ENCODE measurements around the gene ZNF296. TPM values are rescaled to one million over a fixed set of nuclear protein-coding genes. Genes with fewer than 3 reads are reported as not detected.
A peak's percentile ranks its signal among the peaks of the same experiment; 100 is the strongest.

Gene ZNF296
- total RNA-seq, 4 donors from 2014 or later: 2.1 to 5.5 (median 5.4) TPM; not detected in 1

DNA sequence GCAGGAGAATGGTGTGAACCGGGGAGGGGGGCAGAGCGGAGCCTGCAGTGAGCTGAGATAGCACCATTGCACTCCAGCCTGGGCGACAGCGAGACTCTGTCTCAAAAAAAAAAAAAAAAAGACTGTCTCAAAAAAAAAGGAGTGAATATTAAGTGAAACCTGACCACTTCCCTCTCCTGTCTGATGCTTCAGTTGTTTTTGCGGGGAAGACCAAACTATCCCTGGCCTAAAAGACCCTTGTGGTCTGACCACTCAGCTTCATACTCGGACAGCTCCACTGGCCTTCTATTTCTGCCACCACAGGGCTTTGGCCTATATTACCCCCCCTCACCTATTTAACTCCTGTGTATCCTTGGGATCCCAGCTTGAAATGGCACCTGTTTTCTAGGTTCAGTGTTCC lies 35.2 kb downstream of the ZNF296 start:
- H3K4me1 ChIP-seq: peaks cover 0 to 48% (median 19%) of the 10 kb centered on the region in 4 donors
- no peak overlapping the region for H3K4me3 ChIP-seq
- no peak for TF ChIP-seq POLR2A (IDR thresholded peaks at IDR 0.05)
- TF ChIP-seq, protein P1, sequence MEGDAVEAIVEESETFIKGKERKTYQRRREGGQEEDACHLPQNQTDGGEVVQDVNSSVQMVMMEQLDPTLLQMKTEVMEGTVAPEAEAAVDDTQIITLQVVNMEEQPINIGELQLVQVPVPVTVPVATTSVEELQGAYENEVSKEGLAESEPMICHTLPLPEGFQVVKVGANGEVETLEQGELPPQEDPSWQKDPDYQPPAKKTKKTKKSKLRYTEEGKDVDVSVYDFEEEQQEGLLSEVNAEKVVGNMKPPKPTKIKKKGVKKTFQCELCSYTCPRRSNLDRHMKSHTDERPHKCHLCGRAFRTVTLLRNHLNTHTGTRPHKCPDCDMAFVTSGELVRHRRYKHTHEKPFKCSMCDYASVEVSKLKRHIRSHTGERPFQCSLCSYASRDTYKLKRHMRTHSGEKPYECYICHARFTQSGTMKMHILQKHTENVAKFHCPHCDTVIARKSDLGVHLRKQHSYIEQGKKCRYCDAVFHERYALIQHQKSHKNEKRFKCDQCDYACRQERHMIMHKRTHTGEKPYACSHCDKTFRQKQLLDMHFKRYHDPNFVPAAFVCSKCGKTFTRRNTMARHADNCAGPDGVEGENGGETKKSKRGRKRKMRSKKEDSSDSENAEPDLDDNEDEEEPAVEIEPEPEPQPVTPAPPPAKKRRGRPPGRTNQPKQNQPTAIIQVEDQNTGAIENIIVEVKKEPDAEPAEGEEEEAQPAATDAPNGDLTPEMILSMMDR (IDR thresholded peaks at IDR 0.05): no peak
- no peak for DNase-seq
- H3K27me3 ChIP-seq: no peaks in the 10 kb centered on the region
- H3K9me3 ChIP-seq: no peaks in the 10 kb centered on the region
- peaks cover 0 to 58% (median 0%) of the 10 kb centered on the region in 3 donors for H3K36me3 ChIP-seq
- H3K27ac ChIP-seq: peak overlapping the region in 1 of 4 donors; percentile 55

DNA sequence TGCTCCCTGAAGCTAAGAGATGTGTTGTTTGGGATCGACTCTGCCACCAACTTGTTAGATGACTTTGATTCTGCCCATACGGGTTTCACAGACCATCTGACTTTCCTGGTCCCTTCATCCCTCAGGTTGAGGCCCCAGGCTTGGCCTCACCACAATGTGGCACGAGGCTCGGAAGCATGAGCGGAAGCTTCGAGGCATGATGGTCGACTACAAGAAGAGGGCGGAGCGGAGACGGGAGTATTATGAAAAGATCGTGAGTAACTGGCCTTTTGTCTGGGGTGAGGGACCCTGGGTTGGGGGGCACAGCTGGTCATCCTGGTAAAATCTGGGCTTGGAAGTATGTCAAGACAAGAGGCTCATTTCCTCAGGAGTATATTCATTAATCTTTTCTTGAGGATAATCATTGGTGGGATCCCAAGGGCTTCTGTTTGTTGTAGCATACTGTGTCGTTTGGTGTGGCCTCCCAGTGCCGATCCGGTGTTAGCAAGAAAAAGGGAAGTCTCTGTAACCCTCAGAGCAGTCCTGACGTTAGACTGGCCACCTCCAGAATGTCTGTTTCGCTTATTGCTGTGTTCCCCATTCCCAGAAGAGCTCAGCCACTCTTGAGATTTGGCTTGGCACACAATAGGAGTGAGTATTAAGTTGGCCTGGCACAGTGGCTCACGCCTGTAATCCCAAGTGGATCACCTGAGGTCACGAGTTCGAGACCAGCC lies 36.1 kb downstream of the ZNF296 start:
- H3K9me3 ChIP-seq: no peaks in the 10 kb centered on the region
- DNase-seq: no peak
- peak overlapping the region in 1 of 4 donors; percentile 96 for H3K27ac ChIP-seq
- peak overlapping the region; percentile 82 to 95 (median 84) for H3K4me3 ChIP-seq
- no peaks in the 10 kb centered on the region for H3K27me3 ChIP-seq
- peaks cover 0 to 56% (median 0%) of the 10 kb centered on the region in 3 donors for H3K36me3 ChIP-seq
- H3K4me1 ChIP-seq: peaks cover 0 to 39% (median 19%) of the 10 kb centered on the region in 4 donors
- no peak for TF ChIP-seq POLR2A (IDR thresholded peaks at IDR 0.05)
- TF ChIP-seq, protein P1 (IDR thresholded peaks at IDR 0.05): no peak

DNA sequence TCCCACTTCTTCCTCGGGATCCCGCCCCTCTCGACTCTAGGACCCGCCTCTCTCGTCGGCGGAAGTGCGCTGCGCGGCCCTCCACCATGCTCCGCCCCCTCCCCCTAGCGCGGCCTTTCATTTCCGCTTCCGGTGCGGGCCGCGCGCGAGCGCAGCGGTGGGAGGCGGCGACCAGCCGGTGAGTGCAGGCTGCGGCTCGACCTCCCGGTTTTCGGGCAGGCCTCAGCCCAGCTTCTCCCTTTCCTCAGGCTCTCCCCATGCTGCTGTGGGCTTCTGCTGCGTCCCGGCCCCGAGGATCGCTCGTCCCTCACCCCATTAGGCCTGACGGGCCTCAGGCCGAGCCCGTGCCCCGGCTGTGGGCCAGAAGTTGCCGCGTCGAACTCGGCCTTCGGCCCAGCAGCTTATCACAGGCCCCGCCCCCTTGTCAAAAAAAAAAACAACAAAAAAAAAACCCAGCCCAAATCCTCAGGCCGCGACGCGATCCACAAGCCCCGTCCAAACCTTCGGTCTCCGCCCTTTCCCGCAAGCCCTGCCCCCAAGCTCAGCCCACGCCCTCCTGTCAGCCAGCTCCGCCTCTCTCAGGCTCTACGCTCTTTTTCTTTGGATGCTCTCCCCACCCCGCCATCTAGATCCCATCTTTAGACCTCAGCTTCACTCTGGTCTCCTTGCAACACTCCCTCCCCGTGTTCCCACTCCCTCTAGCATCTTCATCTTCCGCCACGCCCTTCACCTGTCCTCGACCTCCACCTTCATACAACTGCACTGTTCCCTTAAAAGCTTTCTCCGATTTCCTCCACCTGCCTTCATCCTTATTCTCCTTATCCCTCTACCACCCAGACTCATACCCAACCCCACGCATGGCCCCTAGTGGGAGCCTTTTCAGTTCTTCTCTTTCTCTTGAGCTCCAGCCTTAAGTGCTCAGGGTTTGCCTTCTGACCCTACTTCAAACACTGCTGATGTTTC lies 37.1 kb downstream of the ZNF296 start, which contains the start of gene CLASRP:
CLASRP (plus strand) TSS at position 115 of the 963 bp plus-strand sequence. CDS start 1,168 bp downstream, outside the sequence.
- Histone ChIP-seq H3K4me3 (peak within 1 kb of the TSS; percentile 82 to 95 (median 84)), H3K4me1 (peaks cover 0 to 29% (median 19%) of the 10 kb centered on the region in 4 donors), H3K9me3 (no peaks in the 10 kb centered on the region)

DNA sequence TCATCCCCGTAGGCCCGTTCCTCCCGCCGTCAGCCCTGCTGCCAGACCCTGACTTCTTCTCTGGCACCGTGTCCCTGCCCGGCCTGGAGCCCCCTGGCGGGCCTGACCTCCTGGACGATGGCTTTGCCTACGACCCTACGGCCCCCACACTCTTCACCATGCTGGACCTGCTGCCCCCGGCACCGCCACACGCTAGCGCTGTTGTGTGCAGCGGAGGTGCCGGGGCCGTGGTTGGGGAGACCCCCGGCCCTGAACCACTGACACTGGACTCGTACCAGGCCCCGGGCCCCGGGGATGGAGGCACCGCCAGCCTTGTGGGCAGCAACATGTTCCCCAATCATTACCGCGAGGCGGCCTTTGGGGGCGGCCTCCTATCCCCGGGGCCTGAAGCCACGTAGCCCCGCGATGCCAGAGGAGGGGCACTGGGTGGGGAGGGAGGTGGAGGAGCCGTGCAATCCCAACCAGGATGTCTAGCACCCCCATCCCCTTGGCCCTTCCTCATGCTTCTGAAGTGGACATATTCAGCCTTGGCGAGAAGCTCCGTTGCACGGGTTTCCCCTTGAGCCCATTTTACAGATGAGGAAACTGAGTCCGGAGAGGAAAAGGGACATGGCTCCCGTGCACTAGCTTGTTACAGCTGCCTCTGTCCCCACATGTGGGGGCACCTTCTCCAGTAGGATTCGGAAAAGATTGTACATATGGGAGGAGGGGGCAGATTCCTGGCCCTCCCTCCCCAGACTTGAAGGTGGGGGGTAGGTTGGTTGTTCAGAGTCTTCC lies 38.7 kb downstream of the ZNF296 start:
- Histone ChIP-seq H3K4me3 (no peak overlapping the region), H3K27ac (peak overlapping the region in 1 of 4 donors; percentile 98), H3K4me1 (peaks cover 0 to 27% (median 19%) of the 10 kb centered on the region in 4 donors), H3K27me3 (no peaks in the 10 kb centered on the region), H3K9me3 (no peaks in the 10 kb centered on the region), H3K36me3 (peaks cover 0 to 56% (median 0%) of the 10 kb centered on the region in 3 donors)
- no peak for TF ChIP-seq POLR2A (IDR thresholded peaks at IDR 0.05)
- no peak for DNase-seq

More for the DNA sequence above, 37.1 kb downstream of the ZNF296 start, which contains the start of gene CLASRP:
- Histone ChIP-seq H3K36me3 (peaks cover 0 to 56% (median 0%) of the 10 kb centered on the region in 3 donors), H3K27me3 (no peaks in the 10 kb centered on the region), H3K27ac (peak within 1 kb of the TSS; percentile 90 to 98 (median 96))
- DNase-seq: peak; percentile 90 to 95 (median 94)
- peak; percentile 89 to 90 for TF ChIP-seq POLR2A (IDR thresholded peaks at IDR 0.05)
- TF ChIP-seq, protein P1 (IDR thresholded peaks at IDR 0.05): no peak

DNA sequence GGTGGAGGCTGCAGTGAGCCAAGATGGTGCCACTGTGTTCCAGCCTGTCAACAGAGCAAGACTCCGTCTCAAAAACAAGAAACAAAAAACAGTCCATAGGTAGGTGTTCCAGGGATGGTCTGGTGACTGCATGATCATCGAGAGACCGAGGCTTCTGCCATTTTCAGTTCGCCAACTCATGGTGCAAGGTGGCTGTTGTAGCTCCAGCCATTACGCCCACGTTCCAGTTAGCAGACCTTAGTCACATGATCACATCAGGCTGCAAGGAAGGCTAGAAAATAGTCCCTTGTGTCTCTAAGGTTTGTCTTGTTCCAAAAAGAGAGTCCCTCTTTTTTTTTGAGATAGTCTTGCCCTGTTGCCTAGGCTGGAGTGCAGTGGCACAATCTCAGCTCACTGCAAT lies 40.5 kb downstream of the ZNF296 start:
- peaks cover 0 to 51% (median 0%) of the 10 kb centered on the region in 3 donors for H3K36me3 ChIP-seq
- no peak for TF ChIP-seq POLR2A (IDR thresholded peaks at IDR 0.05)

DNA sequence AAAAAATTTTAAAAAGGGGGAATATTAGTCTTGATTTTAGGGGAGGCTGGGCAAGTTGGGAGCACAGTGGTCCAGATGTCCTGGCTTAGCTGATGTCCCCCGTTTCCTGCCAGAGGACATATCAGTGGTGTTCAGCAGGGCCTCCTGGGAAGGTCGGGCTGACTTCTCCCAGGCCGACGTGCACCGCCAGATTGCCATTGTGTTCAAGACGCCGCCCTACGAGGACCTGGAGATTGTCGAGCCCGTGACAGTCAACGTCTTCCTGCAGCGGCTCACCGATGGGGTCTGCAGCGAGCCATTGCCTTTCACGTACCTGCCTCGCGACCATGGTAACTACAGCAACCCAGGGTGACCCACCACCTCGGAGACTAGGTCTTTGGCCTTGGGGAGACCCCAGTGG lies 43.9 kb downstream of the ZNF296 start:
- no peak for DNase-seq
- Histone ChIP-seq H3K27me3 (no peaks in the 10 kb centered on the region), H3K9me3 (no peaks in the 10 kb centered on the region), H3K4me3 (no peak overlapping the region), H3K36me3 (peaks cover 0 to 77% (median 0%) of the 10 kb centered on the region in 3 donors), H3K4me1 (no peaks in the 10 kb centered on the region), H3K27ac (no peak overlapping the region)
- no peak for TF ChIP-seq POLR2A (IDR thresholded peaks at IDR 0.05)
- TF ChIP-seq, protein P1 (IDR thresholded peaks at IDR 0.05): no peak

More for the DNA sequence above, 40.5 kb downstream of the ZNF296 start:
- H3K27ac ChIP-seq: no peak overlapping the region
- no peak for DNase-seq
- no peaks in the 10 kb centered on the region for H3K9me3 ChIP-seq
- no peaks in the 10 kb centered on the region for H3K27me3 ChIP-seq
- peaks cover 0 to 14% (median 12%) of the 10 kb centered on the region in 4 donors for H3K4me1 ChIP-seq
- H3K4me3 ChIP-seq: no peak overlapping the region
